ENCODE measurements around the gene ANKRD34A. TPM values are rescaled to one million over a fixed set of nuclear protein-coding genes. Genes with fewer than 3 reads are reported as not detected.

Gene ANKRD34A
- total RNA-seq, 1 experiment from 2014 or later: 0.19 TPM

DNA sequence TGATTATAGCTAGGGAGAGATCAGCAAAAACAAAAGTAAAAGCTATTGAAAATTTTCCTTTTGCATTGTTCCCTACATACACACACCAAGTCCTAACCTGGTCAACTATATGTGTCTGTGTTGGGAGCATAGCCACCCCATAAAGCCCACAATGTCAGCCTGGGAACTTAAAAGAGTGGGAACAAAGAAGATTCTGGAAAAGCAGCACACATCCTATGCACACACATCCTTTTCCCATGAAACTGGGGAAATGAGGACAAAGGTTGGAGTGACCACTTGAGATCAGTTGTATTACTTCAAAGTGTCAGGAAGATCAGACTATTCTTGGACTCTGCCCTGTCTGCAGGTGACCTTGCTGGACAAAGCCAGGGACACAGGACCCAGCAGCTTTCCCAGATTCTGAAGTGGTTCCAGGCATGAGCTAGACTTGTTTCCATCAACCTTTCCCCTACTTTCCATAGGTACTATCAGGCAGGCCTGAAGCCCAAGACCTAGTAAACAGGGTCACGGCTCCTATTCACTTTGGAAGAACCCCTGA lies 16.2 kb upstream of the ANKRD34A start:
- Mint-ChIP-seq H3K4me3 (ENCODE audit: low read depth, unreplicated experiment) (no peak overlapping the region), H3K27me3 (ENCODE audit: unreplicated experiment) (no peaks in the 10 kb centered on the region), H3K9me3 (ENCODE audit: low read depth, unreplicated experiment) (no peaks in the 10 kb centered on the region), H3K27ac (ENCODE audit: unreplicated experiment) (no peak overlapping the region), H3K4me1 (ENCODE audit: low read depth, unreplicated experiment) (peaks cover 16% of the 10 kb centered on the region), H3K36me3 (ENCODE audit: insufficient read depth, unreplicated experiment) (peaks cover 9% of the 10 kb centered on the region)
- BruUV-seq (replicated peaks): no TSS peak
- intact Hi-C loops (cut with micrococcal nuclease; ENCODE audit: unreplicated experiment): no loop called here
- TF ChIP-seq, protein P1, sequence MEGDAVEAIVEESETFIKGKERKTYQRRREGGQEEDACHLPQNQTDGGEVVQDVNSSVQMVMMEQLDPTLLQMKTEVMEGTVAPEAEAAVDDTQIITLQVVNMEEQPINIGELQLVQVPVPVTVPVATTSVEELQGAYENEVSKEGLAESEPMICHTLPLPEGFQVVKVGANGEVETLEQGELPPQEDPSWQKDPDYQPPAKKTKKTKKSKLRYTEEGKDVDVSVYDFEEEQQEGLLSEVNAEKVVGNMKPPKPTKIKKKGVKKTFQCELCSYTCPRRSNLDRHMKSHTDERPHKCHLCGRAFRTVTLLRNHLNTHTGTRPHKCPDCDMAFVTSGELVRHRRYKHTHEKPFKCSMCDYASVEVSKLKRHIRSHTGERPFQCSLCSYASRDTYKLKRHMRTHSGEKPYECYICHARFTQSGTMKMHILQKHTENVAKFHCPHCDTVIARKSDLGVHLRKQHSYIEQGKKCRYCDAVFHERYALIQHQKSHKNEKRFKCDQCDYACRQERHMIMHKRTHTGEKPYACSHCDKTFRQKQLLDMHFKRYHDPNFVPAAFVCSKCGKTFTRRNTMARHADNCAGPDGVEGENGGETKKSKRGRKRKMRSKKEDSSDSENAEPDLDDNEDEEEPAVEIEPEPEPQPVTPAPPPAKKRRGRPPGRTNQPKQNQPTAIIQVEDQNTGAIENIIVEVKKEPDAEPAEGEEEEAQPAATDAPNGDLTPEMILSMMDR (IDR thresholded peaks at IDR 0.05; ENCODE audit: unreplicated experiment): no peak
- DNase-seq: no peak
- CTCF ChIA-PET: interaction anchor here (0.6 to 4.6 kb wide), 5 partner anchors 21 to 56 kb away, joined by 4 to 32 read pairs (median 11); no protein-coding TSS in a partner anchor

DNA sequence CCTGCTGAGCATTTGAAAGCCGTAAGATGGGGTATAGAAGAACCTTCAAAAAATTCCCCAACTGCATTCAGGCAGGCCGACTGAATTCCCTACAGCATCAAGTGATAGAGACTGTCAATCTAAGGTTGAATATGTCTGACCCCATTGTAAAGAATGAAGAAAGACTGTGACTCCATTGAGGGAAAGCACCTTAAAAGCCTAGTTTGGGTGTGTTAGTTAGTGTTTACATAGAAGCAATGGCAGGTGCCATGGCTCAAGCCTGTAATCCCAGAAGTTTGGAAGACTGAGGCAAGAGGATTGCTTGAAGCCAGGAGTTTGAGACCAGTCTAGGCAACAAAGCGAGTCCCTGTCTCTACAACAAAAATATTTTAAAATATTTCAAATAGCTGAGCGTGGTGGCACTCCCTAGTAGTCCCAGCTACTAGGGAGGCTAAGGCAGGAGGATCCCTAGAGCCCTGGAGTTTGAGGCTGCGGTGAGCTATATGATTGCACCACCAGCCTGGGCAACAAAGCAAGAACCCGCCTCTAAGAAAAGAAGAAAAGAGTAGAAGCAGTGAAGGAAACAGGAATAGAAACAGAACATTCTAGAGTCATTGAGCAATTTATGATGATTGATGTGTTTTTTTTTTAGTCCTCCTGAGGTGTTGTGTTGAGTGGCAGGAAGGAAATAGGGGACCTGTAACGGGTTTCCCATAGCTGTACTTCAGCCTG lies 15.5 kb upstream of the ANKRD34A start:
- TF ChIP-seq, protein P1 (IDR thresholded peaks at IDR 0.05; ENCODE audit: unreplicated experiment): no peak
- Mint-ChIP-seq H3K4me1 (ENCODE audit: low read depth, unreplicated experiment) (peaks cover 9% of the 10 kb centered on the region), H3K27ac (ENCODE audit: unreplicated experiment) (no peak overlapping the region), H3K4me3 (ENCODE audit: low read depth, unreplicated experiment) (no peak overlapping the region), H3K36me3 (ENCODE audit: insufficient read depth, unreplicated experiment) (peaks cover 9% of the 10 kb centered on the region), H3K27me3 (ENCODE audit: unreplicated experiment) (no peaks in the 10 kb centered on the region), H3K9me3 (ENCODE audit: low read depth, unreplicated experiment) (no peaks in the 10 kb centered on the region)
- BruUV-seq (replicated peaks): TSS peak; percentile 85
- CTCF ChIA-PET: interaction anchor here (0.6 to 4.6 kb wide), 18 partner anchors 8 to 120 kb away, joined by 3 to 32 read pairs (median 4); partner anchors contain the start of genes ANKRD34A, PIAS3, POLR3GL and RBM8A
- intact Hi-C loops (cut with micrococcal nuclease; ENCODE audit: unreplicated experiment): no loop called here
- no peak for DNase-seq

DNA sequence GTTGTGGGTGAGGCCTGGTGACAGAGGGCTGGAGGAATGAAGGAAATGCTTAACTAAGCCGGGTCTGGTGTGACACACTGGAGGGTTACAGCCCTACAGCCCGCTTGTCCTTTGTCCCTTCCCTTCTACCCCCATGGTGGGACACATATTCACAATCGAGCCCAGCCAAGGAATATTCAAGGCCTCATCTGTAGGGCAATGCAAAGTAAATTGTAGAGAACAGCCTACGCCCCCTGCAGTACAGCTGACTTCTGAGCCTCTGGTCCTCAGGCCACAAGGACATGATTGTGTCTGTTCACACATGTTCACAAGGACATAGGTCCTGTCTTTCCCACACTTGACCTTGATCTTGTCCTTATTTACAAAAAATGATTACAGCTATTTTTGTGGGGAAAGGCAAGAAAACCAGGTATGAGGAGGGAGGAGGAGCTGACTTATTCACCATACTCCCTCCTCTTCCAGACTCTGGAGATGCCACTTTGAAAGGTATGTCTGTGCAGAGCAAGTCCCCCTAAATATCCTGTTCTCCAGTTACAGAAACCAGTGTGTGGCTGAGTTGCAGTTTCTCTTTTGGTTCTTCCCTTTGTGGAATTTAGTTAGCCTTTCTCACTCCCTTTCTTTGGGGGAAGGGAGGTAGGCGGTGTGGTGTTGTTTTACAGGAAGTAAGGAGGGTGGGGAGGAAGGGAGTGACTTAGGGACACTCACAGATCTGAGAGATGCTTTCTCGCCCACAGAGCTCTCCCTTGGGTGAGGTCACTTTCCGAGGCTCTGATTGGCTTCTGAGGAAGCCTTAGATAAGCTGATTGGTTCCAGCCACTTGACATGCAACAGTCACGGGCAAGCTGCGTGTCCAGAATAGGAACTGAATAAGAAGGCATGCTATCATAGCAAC lies 14.7 kb upstream of the ANKRD34A start:
- peaks cover 9% of the 10 kb centered on the region for H3K4me1 Mint-ChIP-seq (ENCODE audit: low read depth, unreplicated experiment)
- peak; percentile 87 for DNase-seq
- TF ChIP-seq, protein P1 (IDR thresholded peaks at IDR 0.05; ENCODE audit: unreplicated experiment): no peak
- intact Hi-C loops (cut with micrococcal nuclease; ENCODE audit: unreplicated experiment): loop anchor here (1.0 kb wide), 1 partner anchor 28 kb away; no protein-coding TSS in a partner anchor
- TSS peak; percentile 99 for BruUV-seq (replicated peaks)
- no peaks in the 10 kb centered on the region for H3K27me3 Mint-ChIP-seq (ENCODE audit: unreplicated experiment)
- H3K27ac Mint-ChIP-seq (ENCODE audit: unreplicated experiment): no peak overlapping the region
- no peak overlapping the region for H3K4me3 Mint-ChIP-seq (ENCODE audit: low read depth, unreplicated experiment)
- CTCF ChIA-PET: interaction anchor here (0.5 to 4.6 kb wide), 18 partner anchors 9 to 120 kb away, joined by 3 to 32 read pairs (median 4); partner anchors contain the start of genes ANKRD34A, LIX1L, PIAS3 and POLR3GL
- H3K9me3 Mint-ChIP-seq (ENCODE audit: low read depth, unreplicated experiment): no peaks in the 10 kb centered on the region
- H3K36me3 Mint-ChIP-seq (ENCODE audit: insufficient read depth, unreplicated experiment): peaks cover 9% of the 10 kb centered on the region

DNA sequence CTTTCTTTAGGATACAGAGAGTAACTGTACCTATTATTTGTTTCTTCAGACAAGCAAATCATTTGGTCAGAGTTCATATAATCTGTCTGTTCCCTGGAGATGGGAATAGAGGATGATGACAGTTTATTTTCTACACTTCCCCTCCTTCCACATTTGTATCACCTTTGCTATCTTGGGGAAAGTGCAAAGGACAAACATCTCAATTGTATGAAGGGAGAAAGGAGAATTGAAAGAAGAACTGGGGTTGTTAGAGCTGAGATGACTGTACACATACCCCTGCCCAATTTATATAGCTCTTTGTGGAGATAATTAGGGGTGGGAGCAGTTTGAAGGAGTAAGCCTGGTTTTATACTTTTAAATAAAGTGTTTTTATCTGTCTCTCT lies 14.1 kb upstream of the ANKRD34A start:
- Mint-ChIP-seq H3K27ac (ENCODE audit: unreplicated experiment) (no peak overlapping the region), H3K9me3 (ENCODE audit: low read depth, unreplicated experiment) (no peaks in the 10 kb centered on the region), H3K27me3 (ENCODE audit: unreplicated experiment) (no peaks in the 10 kb centered on the region), H3K4me1 (ENCODE audit: low read depth, unreplicated experiment) (peaks cover 7% of the 10 kb centered on the region), H3K4me3 (ENCODE audit: low read depth, unreplicated experiment) (no peak overlapping the region), H3K36me3 (ENCODE audit: insufficient read depth, unreplicated experiment) (peaks cover 9% of the 10 kb centered on the region)
- no TSS peak for BruUV-seq (replicated peaks)
- no peak for DNase-seq
- CTCF ChIA-PET: interaction anchor here (1.2 to 4.6 kb wide), 7 partner anchors 14 to 87 kb away, joined by 4 to 32 read pairs (median 7); partner anchors contain the start of genes ANKRD34A, LIX1L, POLR3GL and TXNIP
- intact Hi-C loops (cut with micrococcal nuclease; ENCODE audit: unreplicated experiment): loop anchor here (1.0 kb wide), 1 partner anchor 29 kb away; no protein-coding TSS in a partner anchor
- TF ChIP-seq, protein P1 (IDR thresholded peaks at IDR 0.05; ENCODE audit: unreplicated experiment): no peak

Measured in Calu3 (cell line).